Measurements from ENCODE around the gene BCL11B.

BCL11B gene

DNA sequence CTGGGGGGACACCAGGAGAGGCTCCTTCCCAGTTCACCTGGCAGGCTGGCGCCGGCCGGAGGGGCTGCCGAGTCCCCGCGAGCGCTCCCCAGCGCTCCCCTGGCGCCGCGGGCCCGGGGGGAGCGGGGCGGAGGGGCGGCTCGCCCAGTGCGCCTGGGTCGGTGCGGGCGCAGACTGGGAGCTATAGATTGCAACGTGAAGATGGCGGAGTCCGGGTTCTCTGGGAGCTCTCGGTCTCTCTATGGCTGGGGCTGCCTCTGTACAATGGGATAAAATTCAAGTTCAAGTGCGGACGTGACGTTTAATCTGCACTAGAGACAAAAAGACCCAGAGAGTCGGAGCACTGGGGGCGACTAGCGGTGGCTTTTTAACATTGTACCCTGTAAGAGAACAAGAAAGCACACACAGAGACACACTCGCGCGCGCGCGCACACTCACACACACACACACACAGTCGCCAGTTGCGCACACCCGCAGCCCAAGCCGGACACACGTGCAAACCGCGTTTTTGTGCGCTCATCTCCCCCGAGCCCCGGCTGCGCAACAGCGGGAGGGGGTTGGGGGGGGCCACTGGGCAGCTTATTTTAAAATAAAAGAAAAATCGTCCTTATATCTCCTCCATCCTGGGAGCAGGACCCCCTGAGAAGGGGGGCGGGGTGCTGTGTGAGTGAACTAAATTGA lies at the start of gene BCL11B:
TSS of gene BCL11B (minus strand) at position 247 of the 681 bp plus-strand sequence. CDS start 979 bp downstream, outside the sequence.
- DNase-seq = peak; percentile 100

DNA sequence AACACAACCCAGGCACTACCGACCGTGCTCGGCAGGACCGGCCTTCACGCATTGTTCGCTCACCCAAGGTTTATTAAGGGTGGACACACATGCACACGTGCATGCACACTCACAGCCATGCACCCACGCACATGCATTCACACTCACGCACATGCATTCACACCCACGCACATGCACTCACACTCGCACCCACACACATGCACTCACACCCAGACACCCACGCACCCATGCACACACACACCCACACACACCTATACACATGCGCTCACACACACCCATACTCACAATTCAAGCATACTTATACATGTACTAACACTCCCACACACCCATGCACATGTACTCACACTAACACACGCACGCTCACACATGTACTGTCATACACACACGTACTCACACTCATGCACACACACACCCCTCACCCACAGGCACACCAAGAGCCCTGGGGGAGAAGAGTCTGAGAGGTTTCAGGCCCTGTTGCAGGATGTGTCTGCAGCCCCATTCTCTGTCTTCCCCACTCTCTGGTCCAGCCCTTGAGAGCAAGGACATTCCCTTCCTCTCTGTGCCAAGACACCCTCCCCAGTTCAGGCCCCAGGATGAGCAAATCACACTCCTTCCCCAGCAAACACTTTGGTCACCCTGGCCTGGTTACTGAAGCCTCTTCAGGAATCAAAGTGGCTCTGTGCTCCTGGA lies 49.4 kb upstream of the BCL11B start:
- DNase-seq = no peak

DNA sequence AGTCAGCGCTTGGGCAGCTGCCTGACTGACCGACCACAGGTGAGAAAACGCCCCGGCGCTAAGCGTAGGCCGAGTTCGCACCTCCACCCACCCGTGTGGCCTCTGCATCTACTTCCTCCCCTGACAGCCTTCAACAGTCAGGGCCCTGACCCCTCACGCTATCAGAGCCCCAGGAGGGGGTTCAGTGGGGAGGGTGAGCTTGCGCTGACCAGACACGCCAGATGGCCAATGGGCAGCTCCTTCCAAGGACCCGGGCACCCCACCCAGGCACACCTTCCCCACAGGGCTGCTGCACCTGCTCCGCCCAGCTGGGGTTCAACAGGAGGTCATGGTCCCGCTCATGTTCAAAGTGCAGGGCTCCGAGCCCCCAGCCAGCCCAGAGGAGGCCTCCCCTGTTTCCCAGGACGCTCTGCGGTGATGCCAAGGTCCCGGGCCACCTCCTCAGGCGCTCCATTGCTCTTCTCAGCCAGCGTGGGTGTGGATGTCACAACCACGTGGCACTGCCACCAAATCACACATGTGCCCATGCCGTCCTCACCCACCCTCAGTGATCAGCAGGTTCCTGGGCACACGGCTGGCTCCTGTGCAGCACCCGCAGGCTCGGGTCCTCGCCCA lies 48.7 kb upstream of the BCL11B start:
- DNase-seq = no peak

DNA sequence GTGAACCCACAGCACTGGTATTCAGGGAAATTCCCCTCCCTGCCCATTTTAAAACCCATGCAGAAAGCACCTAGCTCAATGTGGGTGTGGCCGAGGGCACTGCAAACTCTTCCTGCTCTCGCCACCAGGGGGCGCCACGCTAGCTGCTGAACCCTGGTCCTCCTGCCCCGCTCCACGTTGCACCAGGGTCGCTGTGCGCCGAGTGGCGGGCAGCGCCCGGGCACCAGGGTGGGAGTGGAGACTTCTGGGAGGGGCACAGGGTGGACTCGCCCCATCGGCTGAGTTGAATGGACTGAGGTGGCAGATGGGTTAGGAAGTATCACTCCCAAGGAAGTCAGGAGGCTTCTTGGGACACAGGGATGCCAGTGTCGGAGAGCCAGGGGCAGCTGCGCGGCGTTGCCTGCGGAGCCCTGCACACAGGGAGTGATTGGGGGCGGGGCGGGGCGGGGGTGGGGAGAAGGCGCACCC lies 48.1 kb upstream of the BCL11B start:
- peak; percentile 94 for DNase-seq

DNA sequence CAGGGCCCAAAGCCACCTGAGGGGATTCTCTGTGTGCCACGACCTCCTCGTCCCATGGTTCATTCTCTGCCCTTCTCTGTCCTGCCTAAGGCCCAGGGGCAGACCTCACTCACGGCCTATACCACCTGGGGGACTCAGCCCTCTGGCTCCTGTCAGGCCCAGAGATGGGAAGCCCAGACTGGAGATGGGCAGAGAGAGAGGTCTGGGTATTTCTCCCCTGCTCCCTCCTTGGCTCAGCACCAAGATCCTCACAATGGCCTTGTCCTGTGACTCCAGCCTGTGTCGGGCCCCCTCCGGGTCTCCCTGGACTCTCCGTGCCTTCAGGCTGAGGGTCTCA lies 46.9 kb upstream of the BCL11B start:
- no peak for DNase-seq

DNA sequence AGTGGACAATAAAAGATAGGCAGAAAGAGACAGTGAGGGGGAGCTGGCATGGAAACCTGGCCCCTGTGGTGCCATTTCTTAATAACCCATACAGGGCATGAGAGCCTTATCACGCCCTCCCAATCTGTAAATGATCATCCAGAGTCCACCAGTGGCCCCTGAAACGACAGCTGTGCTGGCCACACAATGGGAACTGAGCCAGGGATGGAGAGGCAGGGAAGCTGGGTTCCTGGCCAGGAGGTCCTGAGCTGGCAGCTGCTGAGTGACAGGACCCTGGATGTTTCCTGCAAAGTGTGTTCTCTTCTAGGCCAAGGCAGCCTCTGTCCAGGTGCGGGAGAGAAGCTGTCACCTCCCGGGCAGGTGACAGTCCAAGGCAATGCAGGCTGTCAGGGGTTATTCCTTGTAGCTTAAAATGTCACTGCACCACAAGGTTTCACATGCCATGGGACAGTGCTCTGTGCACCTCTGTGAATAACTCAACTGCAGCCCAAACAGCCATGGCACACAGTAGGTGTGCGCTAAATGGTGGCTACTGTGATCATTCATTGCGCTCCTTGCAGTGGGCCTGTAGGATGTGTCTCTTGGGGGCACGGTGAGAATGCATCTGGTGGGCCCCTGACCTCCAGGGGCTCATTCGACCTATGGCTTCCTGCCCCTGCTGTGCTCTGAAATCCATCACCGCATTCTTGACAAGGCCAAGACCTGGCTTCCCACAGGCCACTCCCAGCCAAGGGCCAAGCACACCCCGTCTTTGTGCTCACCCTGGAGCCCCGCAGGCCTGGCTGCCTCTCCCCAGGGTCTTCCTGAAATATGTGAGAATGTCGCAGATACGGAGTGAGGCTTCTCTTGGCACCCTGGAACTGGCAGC lies 46.3 kb upstream of the BCL11B start:
- DNase-seq = no peak

DNA sequence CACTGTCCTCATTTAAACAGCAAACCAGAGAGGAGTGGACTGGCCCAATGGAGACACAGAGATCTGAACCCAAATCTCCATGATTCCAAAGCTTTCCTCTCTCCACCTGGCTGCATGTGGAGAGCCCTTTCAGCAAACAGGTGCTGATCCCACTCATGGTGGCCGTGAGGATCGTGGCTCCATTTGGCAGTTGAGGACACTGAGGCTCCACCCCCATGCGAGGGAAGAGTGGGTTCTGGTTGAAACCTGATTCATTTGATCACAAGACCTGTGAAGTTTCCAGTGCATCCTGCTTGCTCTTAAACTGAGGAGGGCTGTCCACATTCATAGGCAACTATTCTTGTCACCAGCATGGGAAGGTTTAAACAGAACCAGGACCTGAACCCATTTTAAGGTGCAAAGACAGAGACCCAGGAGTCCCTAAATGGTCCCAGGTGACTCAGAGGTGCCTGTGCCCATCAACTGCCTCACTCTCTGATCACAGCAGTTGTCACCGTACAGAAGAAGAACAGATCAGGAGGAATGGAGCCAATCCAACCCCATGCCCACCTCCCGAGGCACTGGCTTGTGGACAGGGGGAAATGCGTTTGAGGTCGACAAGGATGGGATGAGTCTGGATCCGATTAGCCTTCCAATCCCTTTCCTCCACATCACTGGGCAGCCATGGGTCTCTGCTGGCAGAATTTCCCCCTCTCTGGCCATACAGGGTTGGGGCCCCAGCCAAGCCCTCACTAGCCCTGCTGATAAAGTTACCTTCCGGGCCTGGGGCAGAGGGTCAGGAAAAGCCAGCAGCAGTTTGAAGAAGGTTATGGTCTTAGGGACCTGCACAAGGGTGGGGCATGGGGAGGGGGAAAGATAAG lies 45.5 kb upstream of the BCL11B start:
- DNase-seq = no peak

DNA sequence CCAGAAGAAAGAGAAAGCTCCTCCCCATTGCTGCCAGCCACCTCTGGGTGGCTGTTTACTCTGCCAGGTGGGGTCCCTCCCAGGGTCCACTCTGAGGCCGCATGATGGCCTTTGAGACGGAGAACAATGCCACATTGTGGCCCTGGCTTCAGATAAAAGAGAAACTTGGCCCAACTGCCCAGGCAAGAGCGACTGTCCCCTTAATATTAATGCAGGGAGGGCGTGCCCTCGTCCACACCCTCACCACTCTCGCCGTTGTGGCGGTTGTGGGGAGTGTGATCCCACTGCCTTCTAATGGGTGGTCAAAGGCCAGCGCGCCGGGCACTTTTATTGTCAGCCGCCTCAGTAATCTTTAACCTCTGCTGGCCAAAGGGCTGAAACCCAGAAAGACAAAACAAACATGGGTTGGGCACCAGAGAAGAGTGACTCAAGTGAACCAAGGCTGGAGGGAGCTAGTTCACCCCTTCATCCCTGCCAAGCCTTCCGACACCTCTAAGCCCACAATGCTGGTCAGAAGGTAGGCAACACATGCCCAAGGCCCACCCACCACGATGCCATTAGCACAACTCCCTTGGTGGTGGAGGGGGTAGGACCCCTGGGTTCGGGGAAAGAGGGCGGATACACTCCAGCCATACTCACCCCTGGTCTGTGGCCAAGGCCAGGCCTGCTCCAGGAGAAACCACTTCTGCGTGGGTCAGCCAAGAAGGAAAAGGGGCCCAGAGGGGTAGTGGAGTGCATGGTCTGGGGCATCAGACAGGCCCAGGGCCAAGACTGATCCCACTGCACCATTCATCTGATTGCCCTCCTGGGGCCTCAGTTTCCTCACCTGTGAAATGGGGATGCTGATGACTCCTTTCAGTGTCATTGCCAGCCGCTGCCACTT lies 44.5 kb upstream of the BCL11B start:
- no peak for DNase-seq

DNA sequence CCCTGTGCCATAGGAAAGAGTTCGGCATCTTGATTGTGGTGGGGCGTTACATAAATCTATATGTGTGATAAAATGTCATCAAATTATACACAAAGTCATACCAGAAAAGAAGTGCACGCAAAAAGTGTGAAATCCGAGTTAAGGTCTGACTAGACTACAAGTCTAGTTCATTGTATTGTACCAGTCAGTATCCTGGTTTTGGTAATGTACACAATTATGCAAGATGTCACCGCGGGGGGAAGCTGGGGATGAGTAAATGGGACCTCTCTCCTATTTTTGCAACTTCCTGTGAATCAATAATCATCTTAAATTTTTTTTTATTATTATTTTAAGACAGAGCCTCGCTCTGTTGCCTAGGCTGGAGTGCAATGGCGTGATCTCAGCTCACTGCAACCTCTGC lies 43.2 kb upstream of the BCL11B start:
- no peak for DNase-seq

DNA sequence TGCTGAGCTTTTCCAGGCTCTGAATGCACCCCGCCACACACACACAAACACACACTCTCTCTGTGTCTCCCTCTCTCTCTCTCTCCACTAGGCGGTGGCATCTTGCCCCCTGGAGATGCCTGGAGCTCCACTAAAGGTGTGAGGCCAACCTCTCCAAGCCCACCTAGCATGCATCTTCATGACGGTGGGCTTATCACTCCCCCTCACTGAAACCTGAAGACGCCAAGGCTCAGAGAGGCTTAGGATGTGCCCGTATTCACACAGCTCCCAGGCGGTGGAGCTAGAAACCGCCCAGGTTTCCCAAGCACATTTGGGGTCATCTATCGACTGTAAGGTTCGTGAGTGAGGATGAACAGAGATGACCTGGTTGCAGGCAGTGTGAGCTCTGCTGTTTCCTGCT lies 42.6 kb upstream of the BCL11B start:
- DNase-seq = no peak

DNA sequence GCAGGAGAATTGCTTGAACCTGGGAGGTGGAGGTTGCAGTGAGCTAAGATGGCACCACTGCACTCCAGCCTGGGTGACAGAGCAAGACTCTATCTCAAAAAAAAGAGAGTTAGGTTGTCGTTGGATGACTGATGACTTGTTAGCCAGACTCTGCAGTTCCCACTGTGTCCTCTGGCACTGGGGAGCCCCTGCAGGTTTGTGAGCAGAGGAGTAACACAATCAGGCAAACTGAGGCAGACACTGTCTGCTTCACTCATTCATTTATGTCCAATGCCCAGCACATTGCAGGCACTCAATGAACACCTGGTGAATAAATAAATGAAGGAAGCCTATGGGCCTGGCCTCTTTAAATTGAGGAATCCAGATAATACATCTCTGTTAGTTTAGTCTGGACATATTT lies 41.2 kb upstream of the BCL11B start:
- no peak for DNase-seq

DNA sequence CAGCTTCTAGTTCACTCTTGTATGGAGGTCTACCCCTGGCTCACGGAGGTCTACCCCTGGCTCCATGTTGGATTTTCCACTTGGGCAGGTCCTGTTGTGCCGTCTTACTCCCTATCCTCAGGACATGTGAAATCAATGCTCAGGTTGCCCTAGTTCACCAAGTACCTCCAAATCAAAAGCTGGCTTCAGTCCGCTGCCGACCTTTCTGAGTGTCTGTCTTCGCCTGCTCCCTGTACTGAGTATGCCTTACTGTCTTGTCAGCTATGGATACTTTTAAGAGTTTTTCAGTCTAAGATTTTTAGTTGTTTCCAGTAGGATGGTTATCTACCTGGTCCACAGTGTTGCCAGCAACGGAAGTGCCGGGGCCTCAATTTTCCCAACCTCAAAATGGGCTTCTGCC lies 40.1 kb upstream of the BCL11B start:
- DNase-seq = no peak

DNA sequence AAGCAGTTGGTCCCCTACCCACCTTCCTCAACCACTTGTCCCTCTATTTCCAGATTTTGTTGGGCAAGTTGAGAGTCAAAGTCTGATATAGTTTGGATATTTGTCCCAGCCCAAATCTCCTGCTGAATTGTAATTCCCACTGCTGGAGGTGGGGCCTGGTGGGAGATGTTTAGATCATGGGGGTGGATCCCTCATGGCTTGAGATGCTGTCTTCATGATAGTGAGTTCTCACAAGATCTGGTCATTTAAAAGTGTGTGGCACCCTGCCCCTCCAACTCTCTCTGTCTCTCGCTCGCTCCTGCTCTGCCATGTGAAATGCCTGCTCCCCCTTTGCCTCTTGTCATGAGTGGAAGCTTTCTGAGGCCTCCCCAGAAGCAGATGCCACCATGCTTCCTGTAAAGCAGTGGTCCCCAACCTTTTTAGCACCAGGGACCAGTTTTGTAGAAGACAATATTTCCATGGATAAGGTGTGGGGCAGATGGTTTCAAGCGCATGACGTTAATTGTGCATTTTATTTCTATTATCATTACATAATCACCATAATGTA lies 37.3 kb upstream of the BCL11B start:
- DNase-seq = no peak

DNA sequence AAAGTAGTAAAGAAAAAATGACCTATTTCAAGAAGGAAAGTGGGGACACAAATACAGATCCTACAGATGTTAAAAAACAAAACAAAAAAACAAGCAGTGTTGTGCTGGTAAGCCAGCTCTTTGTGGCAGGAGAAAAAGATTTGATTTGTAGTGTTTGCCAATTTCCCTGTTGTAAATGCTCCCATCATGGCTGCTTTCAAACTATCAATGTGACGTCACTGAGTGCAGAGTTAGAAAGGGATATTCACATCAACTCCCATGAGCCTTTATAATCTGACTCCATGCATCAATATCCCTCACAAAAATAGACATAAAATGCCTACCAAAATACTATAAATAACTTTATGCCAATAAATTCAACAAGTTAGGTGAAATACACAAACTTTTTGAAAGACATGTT lies 32.2 kb upstream of the BCL11B start:
- no peak for DNase-seq

DNA sequence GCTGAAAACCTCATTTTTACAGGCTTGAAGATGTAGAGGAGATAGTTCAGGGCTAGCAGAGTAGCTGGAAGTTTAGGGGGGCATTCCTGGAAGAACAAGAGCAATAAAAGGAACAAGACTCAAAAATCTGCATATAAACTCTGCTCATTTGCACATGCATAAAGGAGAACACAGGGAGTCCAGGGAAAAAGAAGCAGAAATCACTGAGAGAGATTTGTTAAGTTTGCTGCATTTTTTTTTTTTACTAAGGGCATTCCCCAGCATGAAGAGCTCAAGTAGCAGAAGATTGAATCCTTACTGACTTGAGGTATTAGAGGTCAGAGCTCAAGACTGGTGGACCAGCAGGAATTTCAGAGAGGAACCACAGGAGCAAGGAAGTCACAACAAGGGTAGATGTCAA lies 28.2 kb upstream of the BCL11B start:
- DNase-seq = no peak

DNA sequence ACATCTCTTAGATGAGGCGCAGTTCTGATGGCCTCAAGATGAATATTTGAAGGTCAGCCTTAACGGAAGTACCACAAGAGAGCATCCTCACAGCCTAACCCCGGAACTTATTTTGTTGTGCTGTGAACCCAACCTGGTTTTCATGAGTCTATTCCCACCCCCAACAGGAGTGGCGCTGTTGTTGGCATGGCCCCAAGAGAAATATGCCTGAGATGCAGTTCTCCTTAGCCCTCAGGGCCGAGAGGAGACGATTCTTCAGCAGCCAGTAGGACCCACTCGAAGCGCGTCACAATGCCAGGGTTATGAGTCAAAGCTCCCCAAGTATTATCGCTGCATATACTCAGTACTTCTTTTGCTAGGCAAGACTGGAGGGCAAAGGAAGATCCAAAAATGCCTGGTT lies 24.5 kb upstream of the BCL11B start:
- DNase-seq = no peak

DNA sequence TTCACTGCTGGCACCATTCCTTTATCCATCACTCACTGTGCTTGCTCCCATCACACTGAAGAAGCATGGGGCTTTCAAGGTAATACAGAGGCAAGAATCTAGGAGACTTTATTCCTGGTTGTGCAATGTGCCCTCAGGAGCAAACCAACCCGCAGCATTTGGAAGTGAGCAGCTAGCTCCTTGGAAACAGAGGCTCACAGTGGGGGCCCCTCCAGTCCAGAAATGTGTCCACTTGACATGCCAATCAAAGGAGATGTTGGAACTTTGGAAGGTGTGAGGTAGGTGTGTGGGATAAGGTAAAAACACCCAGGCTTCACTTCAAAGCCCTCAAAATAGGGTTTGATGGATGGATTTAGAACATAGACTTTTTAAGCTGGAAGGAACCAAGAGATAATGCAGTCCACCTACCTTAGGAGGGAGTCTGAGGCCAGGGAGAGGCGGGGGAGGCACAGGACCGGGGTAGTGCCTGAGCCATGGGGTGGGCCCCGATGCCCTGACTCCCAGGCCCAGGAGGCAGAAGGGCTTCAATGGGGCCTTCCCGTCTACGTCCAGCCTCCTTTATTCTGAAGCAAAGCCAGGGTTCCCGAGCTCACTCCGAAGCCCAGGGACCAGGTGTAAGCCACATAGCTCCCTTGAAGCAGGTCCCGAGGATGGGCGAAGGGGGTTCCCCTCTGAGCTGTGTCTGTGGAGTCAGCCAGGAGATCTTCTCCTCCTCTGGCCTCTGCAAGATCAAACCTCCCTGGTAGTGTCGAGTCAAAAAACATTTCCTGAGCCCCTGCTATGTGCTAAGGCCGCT lies 17.6 kb upstream of the BCL11B start:
- no peak for DNase-seq

DNA sequence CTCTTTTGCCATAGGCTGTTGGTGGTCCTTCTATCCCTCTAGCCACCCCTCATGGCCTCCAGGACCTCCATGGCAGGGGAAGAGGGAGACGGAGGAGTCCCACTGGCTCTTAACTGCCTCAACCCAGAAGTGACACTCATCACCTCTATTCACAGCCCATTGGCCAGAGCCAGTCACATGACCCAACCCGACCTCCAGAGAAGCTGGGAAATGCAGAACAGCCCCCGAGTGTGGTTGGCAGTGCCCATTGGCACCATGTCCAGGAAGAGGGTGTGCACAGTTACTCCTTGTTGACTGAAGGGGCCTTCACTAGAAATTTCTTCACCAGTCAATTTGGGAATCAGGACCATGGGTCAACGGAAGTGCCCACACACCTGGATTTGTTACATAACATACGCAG lies 17.0 kb upstream of the BCL11B start:
- DNase-seq = no peak

DNA sequence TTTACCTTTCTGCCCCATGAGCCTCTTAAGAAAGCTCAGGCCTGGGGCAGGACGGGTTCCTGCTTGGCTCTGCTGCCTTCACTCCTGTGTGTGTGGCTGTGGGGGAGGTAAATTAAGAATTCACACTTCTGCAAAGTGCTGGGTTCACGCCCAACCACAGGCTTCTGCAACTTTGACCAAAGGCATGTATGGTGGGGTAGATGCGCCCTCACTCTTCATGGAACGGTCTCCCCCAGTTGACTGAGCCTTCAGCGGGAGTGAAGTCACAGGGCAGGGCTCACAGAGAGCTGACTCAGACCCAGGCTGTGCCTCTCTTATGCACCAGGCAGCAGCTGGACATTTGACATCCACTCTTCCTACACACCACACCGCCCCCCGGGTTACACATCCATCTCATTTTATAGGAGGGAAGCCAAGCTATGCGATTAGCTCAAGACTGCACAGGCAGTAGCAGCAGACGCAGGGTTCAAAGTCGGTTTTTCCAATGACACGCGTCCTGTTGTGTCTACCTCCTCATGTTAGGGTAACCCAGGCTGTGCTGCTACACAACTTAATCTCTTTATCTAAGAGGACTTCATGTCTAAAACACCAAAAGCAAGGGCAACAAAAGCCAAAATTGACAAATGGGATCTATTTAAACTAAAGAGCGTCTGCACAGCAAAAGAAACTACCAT lies 15.4 kb upstream of the BCL11B start:
- no peak for DNase-seq

DNA sequence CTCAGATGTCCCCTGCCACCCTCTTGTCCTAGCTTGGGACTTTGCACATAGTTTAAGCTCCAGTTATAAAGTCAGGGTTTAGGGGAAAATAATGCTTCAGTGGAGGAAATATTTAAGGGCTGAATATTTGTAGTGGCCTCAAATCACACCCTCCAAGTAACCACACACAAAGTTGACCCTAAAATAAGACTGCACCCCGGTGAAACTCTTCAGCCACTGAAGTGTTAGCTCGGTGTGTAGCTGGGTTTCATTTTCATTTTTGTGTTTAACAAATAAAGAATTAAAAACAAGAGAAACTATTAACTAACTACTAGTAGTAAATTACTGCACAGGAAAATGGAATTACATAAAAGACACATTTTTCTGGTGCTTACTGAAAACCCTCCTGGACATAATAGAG lies 14.8 kb upstream of the BCL11B start:
- no peak for DNase-seq
